HG02610 (cell line): Measurements from ENCODE around the gene TOM1L2.

Experiments used
- ATAC-seq: cut with Tn5 transposase; IDR thresholded peaks from one replicate; pipeline ENCODE4 v1.9.1; 2021; ENCODE audit warnings: mild to moderate bottlenecking, moderate library complexity; ENCODE audit not compliant: unreplicated experiment

Gene TOM1L2

GRCh38 chr17:17902376-17902775 is 69.8 kb downstream of the TOM1L2 start:
- ATAC-seq: no peak

DNA sequence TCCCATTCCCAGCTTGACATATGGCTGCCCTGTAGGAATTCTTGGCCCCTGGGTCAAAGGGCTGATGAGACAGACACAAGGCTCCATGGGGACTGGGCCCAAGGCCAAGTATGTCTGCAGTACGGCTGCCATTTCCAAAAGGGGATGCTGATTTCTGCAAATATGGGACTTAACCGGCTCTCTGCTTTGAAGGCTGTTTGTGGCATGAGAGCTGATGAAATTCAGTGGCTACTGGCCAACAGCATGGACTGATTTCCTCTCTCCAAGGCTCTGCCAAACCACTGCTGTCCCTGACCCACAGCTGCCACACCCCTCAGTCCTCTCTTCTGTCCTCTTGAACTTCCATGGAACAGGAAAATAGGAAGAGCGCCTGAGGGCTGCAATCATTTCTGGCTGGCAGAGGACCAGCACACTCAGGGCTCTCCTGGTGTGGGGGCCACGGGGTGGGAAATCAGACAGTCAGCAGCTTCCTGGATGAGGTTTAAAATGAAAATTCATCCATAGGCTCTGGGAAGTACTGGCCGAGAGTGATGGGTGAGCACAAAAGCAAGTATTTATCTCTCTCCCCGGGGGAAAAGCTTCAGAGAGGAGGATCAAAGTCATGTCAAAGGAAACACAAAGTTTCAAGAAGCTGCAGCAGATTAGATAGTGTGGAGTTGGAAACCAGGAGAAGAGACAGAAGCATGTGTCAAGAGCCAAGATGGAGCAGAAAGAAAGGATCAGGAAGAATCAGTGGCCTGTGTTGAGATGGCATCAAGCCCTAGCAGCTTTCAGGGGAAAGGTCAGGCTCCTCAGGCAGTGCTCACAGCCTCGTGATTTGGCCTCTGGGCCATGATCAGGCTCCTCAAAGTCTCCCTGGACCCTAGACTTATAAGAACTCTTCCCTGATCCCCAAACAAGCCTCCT is 71.3 kb downstream of the TOM1L2 start:
- no peak for ATAC-seq

- no peak for ATAC-seq
Measured at GRCh38 chr17:17899486-17899885, 72.7 kb downstream of the TOM1L2 start.

- ATAC-seq: no peak
Measured at GRCh38 chr17:17898673-17899072, 73.5 kb downstream of the TOM1L2 start.

DNA sequence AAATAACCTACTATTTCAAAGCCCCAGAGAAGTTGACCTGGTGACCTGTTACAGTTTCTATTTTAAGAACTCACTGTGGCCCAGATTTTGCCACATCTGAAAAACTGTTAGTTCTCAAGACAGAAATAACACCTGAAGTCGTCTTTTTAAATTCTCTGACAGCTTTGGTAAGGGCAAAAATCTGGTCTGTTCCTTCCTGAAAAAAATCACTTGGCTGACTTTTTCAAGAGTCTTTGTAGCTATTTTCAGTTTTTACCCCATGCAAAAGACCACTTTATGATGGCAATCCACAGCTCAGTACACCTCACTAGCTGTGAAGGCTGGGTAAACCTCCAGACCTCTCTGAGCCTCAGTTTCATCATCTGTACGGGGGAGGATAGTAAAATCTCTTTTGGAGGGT is 74.8 kb downstream of the TOM1L2 start:
- ATAC-seq: no peak

DNA sequence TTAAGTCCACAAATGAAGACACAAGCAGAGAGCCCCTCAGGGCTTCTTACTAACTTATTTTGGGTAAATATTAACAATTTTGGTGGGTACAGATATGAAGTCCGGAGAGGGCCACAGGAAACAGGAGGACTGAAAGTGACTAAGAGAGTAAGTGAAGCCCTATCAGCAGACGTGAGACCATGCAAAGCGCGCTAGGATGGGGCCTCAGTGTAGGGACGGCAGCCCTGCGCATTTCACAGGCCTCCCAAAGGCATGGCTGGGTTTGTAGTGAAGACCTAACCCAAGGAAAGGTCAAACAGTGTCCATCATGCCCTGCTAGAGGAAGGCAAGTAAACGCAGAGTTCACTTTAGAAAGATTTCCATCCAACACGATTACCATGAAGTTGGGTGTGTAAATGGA is 75.5 kb downstream of the TOM1L2 start:
- ATAC-seq: no peak

- ATAC-seq: no peak
Measured at GRCh38 chr17:17893801-17894644, 78.2 kb downstream of the TOM1L2 start.

GRCh38 chr17:17892731-17893130 is 79.5 kb downstream of the TOM1L2 start:
- no peak for ATAC-seq

DNA sequence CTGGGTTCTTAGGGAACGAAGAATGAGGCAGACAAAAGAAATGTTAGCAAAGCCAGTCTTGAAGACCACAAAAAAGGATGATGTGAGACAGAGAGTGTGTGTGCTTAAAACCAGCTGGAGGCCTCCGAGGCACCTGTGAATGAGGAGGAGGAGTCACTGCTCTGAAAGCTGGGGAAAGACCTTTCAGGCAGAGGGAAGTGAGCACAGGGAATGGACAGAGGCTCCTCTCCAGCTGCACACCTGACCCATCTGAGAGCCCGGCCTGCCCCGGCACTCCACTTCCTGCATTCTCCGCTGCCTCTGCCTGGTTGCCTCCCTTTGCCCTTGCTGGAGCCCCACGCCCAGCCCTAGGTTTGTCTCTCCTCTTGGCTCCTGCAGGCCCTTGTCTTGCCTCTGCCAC is 80.2 kb downstream of the TOM1L2 start:
- ATAC-seq: no peak

GRCh38 chr17:17890773-17891759 is 81.1 kb downstream of the TOM1L2 start:
- ATAC-seq: no peak

DNA sequence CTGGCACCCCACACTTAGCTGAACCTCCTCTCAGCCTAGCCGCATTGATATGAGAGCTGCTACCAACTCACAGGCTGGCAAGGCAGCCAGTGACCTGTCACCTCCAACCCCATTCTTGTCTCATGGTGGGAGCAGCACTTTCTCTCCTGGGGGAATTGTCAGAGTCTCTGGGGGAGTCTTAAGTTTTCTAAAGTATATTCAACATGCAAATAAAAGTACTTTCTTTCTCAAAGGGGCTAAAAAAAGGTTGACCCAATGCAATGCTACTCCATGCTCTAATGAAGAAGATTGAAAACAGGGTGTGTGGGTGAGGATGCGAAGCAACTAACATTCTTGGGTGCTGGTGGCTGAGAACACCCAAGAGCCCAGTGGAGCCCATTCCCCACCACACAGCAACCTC is 82.3 kb downstream of the TOM1L2 start:
- ATAC-seq: no peak

GRCh38 chr17:17888821-17889220 is 83.4 kb downstream of the TOM1L2 start:
- ATAC-seq: no peak

DNA sequence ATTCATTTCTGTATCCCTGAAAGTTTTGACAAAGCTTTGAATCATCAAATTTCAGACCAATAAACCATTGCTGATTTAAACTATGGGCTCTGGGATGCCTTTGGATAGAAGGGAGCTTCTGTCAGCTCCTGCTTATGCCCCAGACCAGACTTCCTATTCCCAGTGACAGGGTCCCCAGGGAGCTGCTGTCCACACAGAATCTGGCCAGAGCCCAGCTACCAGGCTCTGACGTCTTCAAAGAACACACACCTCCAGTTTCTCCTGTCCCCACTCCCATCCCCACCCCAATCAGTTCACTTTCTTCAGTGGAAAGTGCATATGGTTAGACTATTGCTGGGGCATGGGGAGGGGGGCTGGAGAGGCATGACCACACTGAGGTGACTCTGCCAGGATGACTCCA is 83.8 kb downstream of the TOM1L2 start:
- ATAC-seq: no peak

GRCh38 chr17:17887752-17888304 is 84.4 kb downstream of the TOM1L2 start:
- no peak for ATAC-seq

GRCh38 chr17:17886726-17887125 is 85.5 kb downstream of the TOM1L2 start:
- ATAC-seq: no peak

DNA sequence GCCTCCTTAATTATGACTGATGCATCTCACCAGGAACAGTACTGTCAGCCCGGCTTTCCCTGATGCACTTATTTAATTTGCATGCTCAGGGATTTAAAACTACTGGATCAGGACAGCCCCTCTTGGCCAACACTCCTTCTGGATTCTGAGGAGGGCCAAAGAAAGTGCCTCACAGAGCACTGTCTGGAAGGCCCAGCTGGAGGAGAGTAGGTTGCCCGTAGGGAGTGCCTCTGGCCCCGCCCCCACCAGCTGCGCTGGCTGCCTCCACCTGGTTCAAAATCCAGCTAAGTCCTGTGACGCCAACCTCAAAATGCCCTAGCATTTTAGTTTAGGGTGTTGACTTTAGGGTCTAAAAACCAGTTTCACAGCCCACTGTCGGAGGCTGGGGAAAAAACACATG is 86.0 kb downstream of the TOM1L2 start:
- no peak for ATAC-seq

GRCh38 chr17:17884391-17885357 is 87.5 kb downstream of the TOM1L2 start:
- ATAC-seq: no peak

DNA sequence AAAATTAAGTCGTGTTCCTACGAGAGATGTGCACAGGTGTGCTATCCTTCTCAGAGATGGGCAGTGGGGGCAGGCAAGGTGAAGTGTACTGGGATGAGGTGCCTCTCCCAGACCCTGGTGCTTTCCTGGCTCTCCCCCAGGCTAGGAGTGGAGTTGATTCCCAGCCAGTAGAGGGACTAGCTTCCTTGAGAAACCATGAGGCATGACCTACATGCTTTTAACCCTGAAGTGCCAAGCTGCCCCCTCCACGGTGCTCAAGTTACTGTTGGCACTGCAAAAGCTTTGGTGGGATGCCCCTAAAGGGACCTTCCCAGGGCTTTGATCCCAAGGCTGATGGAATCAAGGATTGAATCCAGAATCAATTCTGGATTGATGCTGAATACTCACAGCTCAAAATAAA is 88.4 kb downstream of the TOM1L2 start:
- ATAC-seq: no peak

- no peak for ATAC-seq
Measured at GRCh38 chr17:17882082-17882581, 90.1 kb downstream of the TOM1L2 start.
